CD4-positive, alpha-beta T cell treated with Interleukin-4 for 1 hour (primary cell): ENCODE data around the gene NUAK2.
"Not testable (repeated sequence)": the region's sequence is repeated elsewhere in the genome, so short reads cannot be mapped to it uniquely, and the experiment has no call there.

Experiments used
- DNase-seq, 2 donors: peaks; one replicate each; pipeline ENCODE4 v3.0.0-alpha.2; 2020 to 2022

Gene NUAK2

GRCh38 chr1:205321162-205321958 lies at the start of gene NUAK2:
NUAK2 (minus strand) TSS chr1:205321745; CDS start chr1:205321628, 117 bp downstream.
- peak; percentile 87 to 88 for DNase-seq

GRCh38 chr1:205370780-205371179 lies 49.2 kb upstream of the NUAK2 start:
- no peak for DNase-seq

DNA sequence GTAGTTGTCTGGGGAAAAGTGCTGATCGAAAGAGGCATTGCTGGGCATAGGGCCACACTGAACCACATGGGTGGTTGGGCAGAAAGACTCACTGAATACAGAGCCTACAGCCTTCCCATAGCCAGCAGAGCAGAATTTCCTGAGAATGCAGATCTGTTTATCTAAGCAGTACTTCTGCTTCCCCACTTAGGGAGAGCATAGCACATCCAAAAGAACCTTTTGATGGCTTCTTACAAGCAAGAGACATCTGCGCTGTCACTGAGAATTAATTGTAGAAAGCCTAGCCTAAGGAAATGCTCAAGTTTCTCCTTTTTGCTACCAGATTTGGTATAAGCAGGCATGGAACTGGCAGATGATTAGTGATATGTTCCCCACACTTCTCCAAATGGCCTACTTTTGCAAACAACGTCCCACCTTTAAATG lies 48.2 kb upstream of the NUAK2 start:
- DNase-seq = no peak

- no peak for DNase-seq
Observed at GRCh38 chr1:205368478-205368877, 46.9 kb upstream of the NUAK2 start.

DNA sequence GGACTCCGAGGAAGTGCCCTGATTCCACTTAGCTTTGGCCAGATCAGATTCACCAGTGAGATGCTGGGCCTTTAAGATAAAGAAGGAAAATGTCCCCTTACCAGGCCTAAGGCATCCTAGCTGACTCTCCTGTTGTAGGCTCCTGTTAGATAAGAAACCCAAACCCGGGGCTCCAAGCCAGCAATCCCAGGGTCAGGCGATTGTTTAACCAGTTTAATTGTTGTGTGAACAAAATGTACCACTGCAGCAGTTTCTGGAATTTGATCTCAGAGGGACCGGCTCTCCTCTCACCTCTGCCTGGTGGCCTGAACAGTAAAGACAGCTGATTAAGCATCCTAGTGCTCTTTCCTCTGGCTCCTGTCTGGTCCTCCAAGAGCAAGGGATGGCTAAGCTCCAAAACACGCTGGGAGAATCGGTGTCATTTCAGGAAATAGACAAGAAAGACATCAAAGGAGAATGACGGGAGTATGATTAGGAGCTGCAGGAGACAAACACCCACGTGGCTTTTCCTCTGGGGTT lies 44.5 kb upstream of the NUAK2 start:
- no peak for DNase-seq

- DNase-seq = not testable (repeated sequence)
Observed at GRCh38 chr1:205365086-205365485, 43.5 kb upstream of the NUAK2 start.

GRCh38 chr1:205360891-205361290 lies 39.3 kb upstream of the NUAK2 start:
- DNase-seq = no peak

DNA sequence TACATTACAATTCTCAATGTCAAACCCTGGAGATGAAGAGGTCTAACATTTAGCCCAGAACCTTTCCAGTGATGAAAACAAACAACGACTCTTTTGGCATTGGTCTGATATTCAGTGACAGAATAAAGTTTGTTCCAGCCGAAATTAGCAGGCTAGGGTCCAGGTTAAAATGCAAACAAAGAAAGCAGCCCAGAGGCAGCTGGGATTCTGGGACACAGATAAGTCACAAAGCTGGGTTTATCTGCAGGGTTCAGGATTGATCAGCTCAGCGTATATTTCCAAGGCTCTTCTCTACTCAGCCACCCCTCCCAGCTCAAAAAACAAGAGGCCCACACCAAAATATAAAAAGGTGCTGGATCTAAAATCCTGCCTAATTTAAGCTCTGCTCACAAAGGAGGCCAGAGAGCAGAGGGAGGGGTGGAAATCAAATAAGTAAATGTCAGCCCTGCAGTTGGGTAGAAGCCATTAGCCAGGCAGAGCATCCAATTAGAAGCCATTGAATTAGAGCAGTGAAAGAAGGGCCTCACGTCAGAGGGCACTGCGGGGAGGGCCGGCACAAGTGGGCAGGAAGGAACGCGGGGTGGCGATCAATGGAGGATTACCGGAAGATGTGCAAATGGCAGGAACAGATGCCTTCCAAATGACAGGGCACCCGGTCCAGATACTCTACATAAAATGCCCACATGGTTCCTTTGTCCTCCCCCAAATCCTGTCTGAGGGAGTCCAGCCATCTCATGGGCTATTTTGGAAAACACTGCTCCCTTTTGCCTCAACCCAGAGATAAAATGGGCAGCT lies 38.4 kb upstream of the NUAK2 start:
- DNase-seq = no peak

DNA sequence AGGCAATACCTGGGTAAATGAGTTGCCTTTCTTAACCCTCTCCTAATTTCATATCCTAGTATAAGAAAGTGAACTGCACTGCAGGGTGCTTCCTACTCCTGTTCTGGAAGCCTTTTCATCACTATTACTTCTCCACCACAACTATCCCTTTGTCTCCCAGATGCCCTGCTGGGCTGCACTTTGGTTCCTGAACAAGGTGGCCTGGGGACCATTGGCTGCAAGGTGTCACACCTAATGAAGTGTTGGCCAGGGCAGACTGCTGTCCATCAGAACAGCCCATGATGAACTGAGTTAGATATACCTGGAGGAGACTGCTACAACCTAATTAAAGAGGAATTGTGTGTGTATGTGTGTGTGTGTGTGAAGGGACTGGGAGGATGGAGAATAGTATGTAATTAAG lies 37.0 kb upstream of the NUAK2 start:
- DNase-seq = no peak

- DNase-seq = no peak
Observed at GRCh38 chr1:205357567-205357966, 36.0 kb upstream of the NUAK2 start.

GRCh38 chr1:205356440-205357139 lies 35.0 kb upstream of the NUAK2 start, which contains the start of gene KLHDC8A:
KLHDC8A (minus strand) TSS chr1:205356922; CDS start chr1:205343604, 13,318 bp downstream.
- no peak for DNase-seq

DNA sequence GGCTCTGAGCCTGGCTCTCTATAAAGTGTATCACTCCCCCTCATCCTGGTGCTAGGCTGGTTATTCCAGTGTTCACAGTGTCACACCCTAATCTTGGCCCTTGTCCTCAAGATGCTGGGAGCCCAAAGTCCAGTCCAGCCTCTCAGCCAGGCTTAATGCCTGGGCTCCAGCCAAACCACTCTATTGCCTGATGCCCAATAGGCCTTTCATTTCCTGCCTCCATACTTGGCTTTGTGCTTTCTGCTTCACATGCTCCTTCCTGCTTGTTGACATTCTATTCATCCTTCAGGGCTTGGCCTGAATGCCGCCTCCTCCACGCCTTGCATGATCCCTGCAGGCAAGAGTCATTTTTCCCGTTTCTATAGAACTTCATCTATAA lies 33.5 kb upstream of the NUAK2 start:
- no peak for DNase-seq

DNA sequence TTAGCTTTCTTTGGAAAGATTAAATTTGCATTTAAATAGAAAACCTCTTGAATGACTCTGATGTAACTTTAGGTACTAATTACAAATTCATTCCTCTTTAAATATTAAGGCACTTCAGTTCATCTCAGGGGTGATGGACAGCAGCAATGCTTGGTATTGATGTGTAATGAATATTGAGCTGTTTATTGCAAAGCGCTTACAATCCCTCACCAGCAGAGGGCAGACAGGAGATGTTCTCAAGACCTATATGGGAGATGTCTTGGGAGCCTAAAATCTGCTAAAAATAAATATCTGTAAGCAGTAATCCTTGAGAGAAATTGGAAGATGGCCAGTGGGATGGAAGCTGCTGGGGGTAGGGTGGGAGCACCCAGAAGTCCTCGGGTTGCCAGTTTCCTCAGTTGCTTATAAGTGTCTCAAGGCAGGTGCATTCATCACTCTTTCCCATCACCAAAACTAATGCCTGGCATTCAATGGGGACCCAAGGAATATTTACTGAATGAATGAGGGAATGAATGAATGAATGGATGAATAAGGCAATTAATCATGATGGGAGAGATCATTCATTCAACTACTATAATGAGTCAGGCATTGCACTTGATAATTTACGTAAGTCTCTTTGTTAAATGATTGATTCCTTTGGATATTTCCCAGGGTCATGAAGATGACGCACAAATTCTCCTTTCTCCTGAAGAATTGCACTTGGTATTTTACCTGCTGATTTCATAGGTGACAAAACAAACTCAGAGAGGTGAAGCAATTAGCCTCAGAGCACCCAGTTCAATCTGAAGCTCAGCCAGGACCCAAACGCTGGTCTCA lies 32.9 kb upstream of the NUAK2 start:
- DNase-seq = peak; percentile 66 to 67

DNA sequence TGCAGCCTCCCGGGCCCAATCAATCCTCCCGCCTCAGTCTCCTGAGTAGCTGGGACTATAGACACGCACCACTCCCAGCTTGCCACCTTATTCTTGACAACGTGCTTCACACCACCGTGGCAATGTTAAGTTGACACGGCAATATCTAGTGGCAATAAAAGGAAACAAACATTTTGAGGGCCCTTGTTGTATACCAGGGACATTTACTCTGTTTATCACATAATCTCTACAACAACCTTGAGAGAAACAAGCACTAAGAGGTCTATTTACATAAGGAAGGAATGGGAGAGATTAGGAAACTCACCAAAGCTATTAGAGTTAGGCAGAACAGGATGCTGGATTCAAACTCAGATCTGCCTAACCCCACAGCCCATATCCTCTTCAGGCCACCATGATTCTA lies 32.1 kb upstream of the NUAK2 start:
- no peak for DNase-seq

DNA sequence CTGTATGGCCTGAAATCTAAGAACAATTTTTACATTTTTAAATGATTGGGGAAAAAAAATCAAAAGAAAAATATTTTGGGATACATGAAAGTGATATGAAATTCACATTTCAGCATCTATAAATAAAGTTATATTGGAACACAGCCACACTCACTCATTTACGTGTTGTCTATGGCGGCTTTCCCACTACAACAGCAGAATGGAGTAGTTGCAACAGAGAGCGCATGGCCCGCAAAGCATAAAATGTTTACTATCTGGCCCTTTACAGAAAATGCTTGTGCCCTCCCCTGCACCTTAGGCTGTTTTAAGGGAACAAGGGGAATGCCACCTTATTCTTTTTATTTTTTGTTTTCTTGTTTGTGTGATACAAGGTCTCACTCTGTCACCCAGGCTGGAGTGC lies 31.6 kb upstream of the NUAK2 start:
- DNase-seq = no peak

- DNase-seq = no peak
Observed at GRCh38 chr1:205351984-205352713, 30.6 kb upstream of the NUAK2 start.

DNA sequence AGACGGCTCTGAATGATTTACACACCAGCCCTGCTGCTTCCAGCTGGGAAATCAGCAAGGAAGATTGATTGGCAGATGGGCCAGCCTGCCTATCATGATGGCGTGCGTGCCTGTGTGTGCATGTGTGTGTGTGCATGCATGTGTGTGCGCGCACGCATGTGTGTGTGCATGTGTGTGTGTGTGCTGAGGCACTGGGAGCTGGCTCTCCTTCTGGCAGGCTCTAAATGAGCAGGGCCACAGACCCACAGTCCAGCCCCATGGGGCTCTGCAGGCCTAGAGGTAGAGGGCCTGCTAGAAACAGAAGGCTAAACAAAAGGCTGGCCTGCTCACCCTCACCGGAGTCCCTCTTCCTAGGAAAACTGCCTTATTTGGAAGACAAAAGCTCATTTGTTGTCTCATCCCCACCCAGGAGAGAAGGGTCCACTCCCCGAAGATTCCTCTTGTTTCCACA lies 29.2 kb upstream of the NUAK2 start:
- no peak for DNase-seq

DNA sequence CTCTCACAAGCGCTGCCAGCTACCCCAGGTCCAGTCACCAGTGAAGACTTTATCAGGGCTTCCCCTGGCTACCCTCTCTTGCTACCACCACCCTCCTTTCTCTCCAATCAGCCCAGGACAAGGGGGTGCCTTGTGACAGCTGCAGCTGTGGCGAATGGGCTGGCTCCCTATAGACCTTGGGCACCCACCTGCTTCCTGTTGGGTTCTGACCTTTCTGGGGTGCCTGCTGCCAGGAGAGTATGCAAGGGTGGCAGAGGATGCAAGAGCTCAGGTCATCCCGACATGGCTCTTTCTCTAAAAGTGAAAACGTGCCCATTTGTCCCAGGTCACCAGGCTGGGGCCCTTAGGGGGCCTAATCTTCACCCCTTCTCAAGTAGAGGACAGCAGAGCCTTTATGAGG lies 28.6 kb upstream of the NUAK2 start:
- no peak for DNase-seq

DNA sequence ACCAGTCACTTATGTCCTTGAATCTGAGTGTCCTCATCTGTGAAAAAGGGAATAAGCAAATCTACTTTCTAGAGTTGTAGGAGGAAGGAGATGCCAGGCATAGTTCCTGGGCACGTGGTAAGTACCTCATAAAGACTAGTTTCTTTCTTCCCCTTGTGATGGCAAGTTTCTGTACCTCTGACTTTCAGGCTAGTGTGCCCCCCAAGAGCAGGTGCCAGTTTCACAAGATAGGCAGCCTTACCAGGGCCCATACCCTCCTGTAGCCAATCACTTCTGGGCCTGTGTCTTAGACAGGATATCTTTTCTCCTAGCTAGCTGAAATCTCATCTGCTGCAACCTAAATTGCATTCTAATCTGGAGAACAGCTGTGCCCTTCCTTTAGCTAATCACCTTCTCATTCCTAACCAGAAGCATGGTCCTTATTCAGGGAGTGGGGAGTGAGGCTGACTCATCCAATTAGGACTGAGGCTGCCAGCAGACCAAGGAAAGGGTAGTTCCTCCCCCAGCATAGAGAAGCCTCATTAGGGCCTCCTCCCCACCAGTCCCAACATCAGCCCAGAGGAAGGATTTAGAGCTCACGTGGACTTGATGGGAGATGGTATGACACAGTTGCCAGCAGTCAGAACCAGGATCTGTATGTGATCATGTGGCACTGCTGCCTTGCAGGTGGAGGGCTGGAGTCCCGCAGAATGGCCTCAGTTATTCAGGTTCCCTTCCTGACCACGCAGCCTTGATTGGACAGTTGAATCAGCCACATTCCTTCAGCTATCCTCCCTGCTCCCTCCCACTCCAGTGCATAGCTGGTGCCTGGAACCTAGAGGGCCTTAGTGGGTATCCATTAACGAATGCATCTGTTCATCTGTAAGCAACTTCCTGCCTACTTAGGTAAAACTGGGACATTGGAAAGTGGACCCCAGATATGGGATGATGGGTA lies 27.3 kb upstream of the NUAK2 start:
- DNase-seq = no peak

- no peak for DNase-seq
Observed at GRCh38 chr1:205346956-205347574, 25.5 kb upstream of the NUAK2 start.
